ENCODE data around the gene COL20A1.

COL20A1 gene

GRCh38 chr20:63278661-63279060 is 14.3 kb upstream of the COL20A1 start:
- no peak for DNase-seq (ENCODE audit: low spot score)

- no peak for DNase-seq (ENCODE audit: low spot score)
Observed at GRCh38 chr20:63279931-63280330, 13.1 kb upstream of the COL20A1 start.

GRCh38 chr20:63280371-63280770 is 12.6 kb upstream of the COL20A1 start:
- no peak for DNase-seq (ENCODE audit: low spot score)

GRCh38 chr20:63280929-63281545 is 11.9 kb upstream of the COL20A1 start:
- DNase-seq (ENCODE audit: low spot score), result no peak

- DNase-seq (ENCODE audit: low spot score), result no peak
Observed at GRCh38 chr20:63281742-63282665, 11.0 kb upstream of the COL20A1 start.

GRCh38 chr20:63282946-63283345 is 10.0 kb upstream of the COL20A1 start:
- no peak for DNase-seq (ENCODE audit: low spot score)

GRCh38 chr20:63283397-63284082 is 9.4 kb upstream of the COL20A1 start:
- DNase-seq (ENCODE audit: low spot score), result no peak

GRCh38 chr20:63284083-63284440 is 8.9 kb upstream of the COL20A1 start:
- no peak for DNase-seq (ENCODE audit: low spot score)

- DNase-seq (ENCODE audit: low spot score), result no peak
Observed at GRCh38 chr20:63284544-63284949, 8.4 kb upstream of the COL20A1 start.

GRCh38 chr20:63284981-63285524 is 7.9 kb upstream of the COL20A1 start:
- no peak for DNase-seq (ENCODE audit: low spot score)

GRCh38 chr20:63285636-63286615 is 7.1 kb upstream of the COL20A1 start:
- no peak for DNase-seq (ENCODE audit: low spot score)

GRCh38 chr20:63286781-63287696 is 5.9 kb upstream of the COL20A1 start:
- DNase-seq (ENCODE audit: low spot score), result no peak

GRCh38 chr20:63287697-63288580 is 5.0 kb upstream of the COL20A1 start:
- DNase-seq (ENCODE audit: low spot score), result no peak

GRCh38 chr20:63288581-63289251 is 4.3 kb upstream of the COL20A1 start:
- DNase-seq (ENCODE audit: low spot score), result no peak

- no peak for DNase-seq (ENCODE audit: low spot score)
Observed at GRCh38 chr20:63289311-63290135, 3.5 kb upstream of the COL20A1 start.

GRCh38 chr20:63290136-63290676 is 2.8 kb upstream of the COL20A1 start:
- no peak for DNase-seq (ENCODE audit: low spot score)

GRCh38 chr20:63290677-63291472 is 2.1 kb upstream of the COL20A1 start:
- DNase-seq (ENCODE audit: low spot score), result no peak
